Keratinocyte (primary cell): ENCODE results near the gene MGAT4A. TPM values are rescaled to one million over a fixed set of nuclear protein-coding genes. Genes with fewer than 3 reads are reported as not detected.

Source experiments
- DNase-seq: peaks from one replicate; pipeline ENCODE4 v3.0.0-alpha.2; 2011; ENCODE audit warnings: low read depth, missing footprints, low spot score
- FAIRE-seq: peaks from 2 replicates; lab custom pipeline; 2011; peaks lifted over from hg19 to GRCh38; lab: Jason Lieb, UNC
- H2AFZ ChIP-seq: 2 replicates; pipeline ENCODE4 v1.6.0; 2012; ENCODE audit warnings: low read length, control low read depth, inconsistent platforms; ENCODE audit not compliant: control insufficient read depth
- H3K27ac ChIP-seq: 2 replicates; pipeline ENCODE4 v1.5.1; 2011; ENCODE audit warnings: low read length; ENCODE audit not compliant: control insufficient read depth, insufficient read depth
- H3K27me3 ChIP-seq: 3 replicates; pipeline ENCODE4 v1.6.0; 2011; ENCODE audit warnings: low read length; ENCODE audit not compliant: control insufficient read depth, insufficient read depth; ENCODE audit errors: extremely low read depth
- H3K36me3 ChIP-seq, 2 experiments: 2 replicates in 1 of 2; 3 replicates in 1 of 2; pipeline ENCODE4 v1.5.1; 2011; ENCODE audit warnings: low read length in 2 of 2, mild to moderate bottlenecking in 1 of 2; ENCODE audit not compliant: control insufficient read depth in 2 of 2, insufficient read depth in 2 of 2; ENCODE audit errors: extremely low read depth in 1 of 2
- H3K4me1 ChIP-seq: 3 replicates; pipeline ENCODE4 v1.5.1; 2011; ENCODE audit warnings: low read length; ENCODE audit not compliant: control insufficient read depth, insufficient read depth; ENCODE audit errors: extremely low read depth
- H3K4me2 ChIP-seq: 3 replicates; pipeline ENCODE4 v1.6.0; 2011; ENCODE audit warnings: low read depth, low read length; ENCODE audit not compliant: control insufficient read depth, insufficient read depth; ENCODE audit errors: extremely low read depth
- H3K4me3 ChIP-seq, 3 experiments: fragments of 200-600 bp in 1 of 3; sonication (generic) in 1 of 3; 2 replicates in 2 of 3; 3 replicates in 1 of 3; pipeline ENCODE4 v1.5.1; 2011 to 2016; ENCODE audit warnings: low read length in 3 of 3, mild to moderate bottlenecking in 3 of 3, control low read depth in 2 of 3, inconsistent platforms in 1 of 3, low read depth in 1 of 3, mixed read lengths in 1 of 3, mixed run types in 1 of 3, moderate library complexity in 1 of 3; ENCODE audit not compliant: control insufficient read depth in 2 of 3, insufficient read depth in 2 of 3; ENCODE audit errors: extremely low read depth in 1 of 3
- H3K79me2 ChIP-seq: 2 replicates; pipeline ENCODE4 v1.6.0; 2012; ENCODE audit warnings: low read length; ENCODE audit not compliant: control insufficient read depth, insufficient read depth
- H3K9ac ChIP-seq: 3 replicates; pipeline ENCODE4 v1.6.0; 2011; ENCODE audit warnings: low read length; ENCODE audit not compliant: control insufficient read depth, insufficient read depth; ENCODE audit errors: extremely low read depth
- H3K9me1 ChIP-seq: 3 replicates; pipeline ENCODE4 v1.6.0; 2011; ENCODE audit warnings: low read length; ENCODE audit not compliant: control insufficient read depth, insufficient read depth; ENCODE audit errors: extremely low read depth
- H3K9me3 ChIP-seq: 2 replicates; pipeline ENCODE4 v1.5.1; 2012; ENCODE audit warnings: low read depth, low read length; ENCODE audit not compliant: control insufficient read depth
- H4K20me1 ChIP-seq: 3 replicates; pipeline ENCODE4 v1.6.0; 2011; ENCODE audit warnings: low read length; ENCODE audit not compliant: control insufficient read depth, insufficient read depth; ENCODE audit errors: extremely low read depth
- EZH2 ChIP-seq: IDR thresholded peaks from one replicate; pipeline ENCODE4 v1.6.1; 2012; ENCODE audit warnings: inconsistent platforms, mild to moderate bottlenecking, low read length, moderate library complexity
- dilution Hi-C: fragments of 300-500 bp; cut with MboI; formaldehyde crosslinking; loops from one replicate; pipeline ENCODE4 v1.7.0; 2020; ENCODE audit warnings: low sequenced_read_pairs; ENCODE audit not compliant: extremely low pct_ligation_motif_present
- polyA plus RNA-seq, 5 experiments: library from polyadenylated mRNA; depleted of rRNA in 3 of 5; stranded (reverse) in 3 of 5; stranded (forward) in 1 of 5; unstranded in 1 of 5; fragments of >200 nt; gene quantifications; 1 replicate in 1 of 5; 2 replicates in 3 of 5; 3 replicates in 1 of 5; pipeline versions ENCODE4 v1.2.1 to v1.2.3, GENCODE V29; 2011 to 2012; ENCODE audit warnings: missing spikeins in 2 of 5, low read depth in 1 of 5, low replicate concordance in 1 of 5
- TF ChIP-seq, protein P1 (sequence below), 3 experiments: IDR thresholded peaks in 1 of 3; conservative IDR thresholded peaks in 1 of 3; optimal IDR thresholded peaks in 1 of 3; 2 replicates in 2 of 3; 3 replicates in 1 of 3; pipeline versions ENCODE3 to v1.5.1; 2011; ENCODE audit warnings: low read length in 3 of 3, mild to moderate bottlenecking in 3 of 3, moderate library complexity in 2 of 3, control low read depth in 1 of 3, inconsistent platforms in 1 of 3; ENCODE audit not compliant: insufficient read depth in 2 of 3; ENCODE audit errors: extremely low read depth in 1 of 3

The MGAT4A gene
- polyA plus RNA-seq, 1 donor (not counting 4 experiments of a cell fraction or from before 2014, with no cell fraction given), result 0.81 TPM

DNA sequence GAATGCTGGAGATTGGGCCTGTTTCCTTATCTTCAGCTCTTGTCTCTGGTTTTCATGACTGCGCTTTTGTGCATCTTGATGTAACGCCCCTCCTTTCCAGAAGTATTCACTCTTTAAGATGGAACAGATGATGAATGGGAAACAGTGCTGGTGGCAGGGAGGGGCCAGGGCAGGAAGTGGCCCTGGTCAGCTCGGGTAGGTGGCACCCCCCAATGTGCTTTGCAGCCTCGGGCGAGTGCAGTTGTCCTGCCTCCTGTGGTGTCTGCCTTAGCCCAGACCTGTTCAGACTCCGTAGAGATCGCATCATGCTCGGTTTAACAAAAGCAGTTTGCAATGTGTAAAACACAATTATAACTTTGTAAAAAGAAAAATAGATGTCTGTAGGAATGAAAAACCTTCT, 17.0 kb upstream of the MGAT4A start:
- DNase-seq (no peak), FAIRE-seq (no peak)
- no peaks in the 10 kb centered on the region for H3K79me2 ChIP-seq
- H3K9ac ChIP-seq, result no peak overlapping the region
- no peaks in the 10 kb centered on the region for H3K36me3 ChIP-seq
- no peak overlapping the region for H3K27ac ChIP-seq
- no peak overlapping the region for H2AFZ ChIP-seq
- no peaks in the 10 kb centered on the region for H3K9me1 ChIP-seq
- H3K4me2 ChIP-seq, result no peak overlapping the region
- no peaks in the 10 kb centered on the region for H3K9me3 ChIP-seq
- TF ChIP-seq, protein P1, sequence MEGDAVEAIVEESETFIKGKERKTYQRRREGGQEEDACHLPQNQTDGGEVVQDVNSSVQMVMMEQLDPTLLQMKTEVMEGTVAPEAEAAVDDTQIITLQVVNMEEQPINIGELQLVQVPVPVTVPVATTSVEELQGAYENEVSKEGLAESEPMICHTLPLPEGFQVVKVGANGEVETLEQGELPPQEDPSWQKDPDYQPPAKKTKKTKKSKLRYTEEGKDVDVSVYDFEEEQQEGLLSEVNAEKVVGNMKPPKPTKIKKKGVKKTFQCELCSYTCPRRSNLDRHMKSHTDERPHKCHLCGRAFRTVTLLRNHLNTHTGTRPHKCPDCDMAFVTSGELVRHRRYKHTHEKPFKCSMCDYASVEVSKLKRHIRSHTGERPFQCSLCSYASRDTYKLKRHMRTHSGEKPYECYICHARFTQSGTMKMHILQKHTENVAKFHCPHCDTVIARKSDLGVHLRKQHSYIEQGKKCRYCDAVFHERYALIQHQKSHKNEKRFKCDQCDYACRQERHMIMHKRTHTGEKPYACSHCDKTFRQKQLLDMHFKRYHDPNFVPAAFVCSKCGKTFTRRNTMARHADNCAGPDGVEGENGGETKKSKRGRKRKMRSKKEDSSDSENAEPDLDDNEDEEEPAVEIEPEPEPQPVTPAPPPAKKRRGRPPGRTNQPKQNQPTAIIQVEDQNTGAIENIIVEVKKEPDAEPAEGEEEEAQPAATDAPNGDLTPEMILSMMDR (optimal IDR thresholded peaks at IDR 0.05 in 1 of 3, IDR thresholded peaks at IDR 0.05 in 1 of 3, conservative IDR thresholded peaks at IDR 0.05 in 1 of 3; ENCODE audit: extremely low read depth in 1 of 3, insufficient read depth in 2 of 3, low read length in 3 of 3), result no peak
- TF ChIP-seq EZH2, result no peak
- no peaks in the 10 kb centered on the region for H4K20me1 ChIP-seq
- no peaks in the 10 kb centered on the region for H3K4me1 ChIP-seq
- H3K27me3 ChIP-seq, result no peaks in the 10 kb centered on the region
- dilution Hi-C loops, result no loop called here
- H3K4me3 ChIP-seq, result no peak overlapping the region

- H3K4me1 ChIP-seq, result no peaks in the 10 kb centered on the region
- dilution Hi-C loops, result no loop called here
- no peak for FAIRE-seq
These were observed 15.5 kb upstream of the MGAT4A start for GRCh38 chr2:98746426-98746825.

More at GRCh38 chr2:98746426-98746825, 15.5 kb upstream of the MGAT4A start:
- H3K27me3 ChIP-seq, result no peaks in the 10 kb centered on the region
- H3K4me2 ChIP-seq, result no peak overlapping the region
- H4K20me1 ChIP-seq, result no peaks in the 10 kb centered on the region
- H3K4me3 ChIP-seq, result no peak overlapping the region
- no peaks in the 10 kb centered on the region for H3K9me1 ChIP-seq
- H3K79me2 ChIP-seq, result no peaks in the 10 kb centered on the region
- no peaks in the 10 kb centered on the region for H3K9me3 ChIP-seq
- H3K27ac ChIP-seq, result no peak overlapping the region
- no peaks in the 10 kb centered on the region for H3K36me3 ChIP-seq
- no peak overlapping the region for H3K9ac ChIP-seq
- DNase-seq, result no peak
- no peak for TF ChIP-seq EZH2
- TF ChIP-seq, protein P1 (optimal IDR thresholded peaks at IDR 0.05 in 1 of 3, IDR thresholded peaks at IDR 0.05 in 1 of 3, conservative IDR thresholded peaks at IDR 0.05 in 1 of 3; ENCODE audit: extremely low read depth in 1 of 3, insufficient read depth in 2 of 3, low read length in 3 of 3), result no peak
- no peak overlapping the region for H2AFZ ChIP-seq
